ENCODE measurements around the gene OPALIN.

The OPALIN gene

GRCh38 chr10:96317067-96317833, 41.6 kb downstream of the OPALIN start:
- Histone ChIP-seq H2BK15ac (ENCODE audit: low read depth, poor library complexity, severe bottlenecking) (no peak overlapping the region), H3K18ac (ENCODE audit: low read depth in 1 of 2, low read length in 2 of 2) (no peak overlapping the region), H3K27me3 (ENCODE audit: control insufficient read depth in 1 of 2, insufficient read depth in 1 of 2, low read length in 2 of 2) (peaks cover 0 to 10% of the 10 kb centered on the region in 2 experiments), H3K14ac (ENCODE audit: low read length in 2 of 2) (no peak overlapping the region), H4K91ac (ENCODE audit: low read length) (no peak overlapping the region), H2AK5ac (ENCODE audit: low read length, severe bottlenecking) (no peak overlapping the region), H2BK120ac (ENCODE audit: low read depth, low read length) (no peak overlapping the region), H2AFZ (ENCODE audit: low read depth, low read length) (no peak overlapping the region), H3K4me2 (ENCODE audit: low read length, poor library complexity, severe bottlenecking) (no peak overlapping the region), H3K9me3 (ENCODE audit: control insufficient read depth, low read length) (no peaks in the 10 kb centered on the region), H2BK5ac (ENCODE audit: low read depth, low read length, poor library complexity, severe bottlenecking) (no peak overlapping the region), H3K23ac (ENCODE audit: low read length in 2 of 2) (no peak overlapping the region), H3K27ac (ENCODE audit: low read length, poor library complexity, severe bottlenecking) (no peak overlapping the region), H3K36me3 (ENCODE audit: control insufficient read depth in 1 of 2, insufficient read depth in 2 of 2, low read depth in 1 of 2, low read length in 2 of 2) (no peaks in the 10 kb centered on the region), H3K79me1 (replicated peaks; ENCODE audit: low read length, poor library complexity, severe bottlenecking) (no peaks in the 10 kb centered on the region), H2BK12ac (ENCODE audit: low read length in 2 of 2) (no peak overlapping the region), H3K9ac (ENCODE audit: low read length) (no peak overlapping the region), H3K4me1 (ENCODE audit: control insufficient read depth, insufficient read depth, low read depth, low read length) (no peaks in the 10 kb centered on the region), H3K4ac (ENCODE audit: low read depth in 1 of 2, low read length in 2 of 2) (no peak overlapping the region), H3K4me3 (ENCODE audit: insufficient read depth in 1 of 2, low read depth in 1 of 2, low read length in 2 of 2) (no peak overlapping the region), H4K8ac (ENCODE audit: low read length) (no peak overlapping the region)
- 72% methylated on average over 1 of the region's 4 CpGs for WGBS
- no peak for DNase-seq

DNA sequence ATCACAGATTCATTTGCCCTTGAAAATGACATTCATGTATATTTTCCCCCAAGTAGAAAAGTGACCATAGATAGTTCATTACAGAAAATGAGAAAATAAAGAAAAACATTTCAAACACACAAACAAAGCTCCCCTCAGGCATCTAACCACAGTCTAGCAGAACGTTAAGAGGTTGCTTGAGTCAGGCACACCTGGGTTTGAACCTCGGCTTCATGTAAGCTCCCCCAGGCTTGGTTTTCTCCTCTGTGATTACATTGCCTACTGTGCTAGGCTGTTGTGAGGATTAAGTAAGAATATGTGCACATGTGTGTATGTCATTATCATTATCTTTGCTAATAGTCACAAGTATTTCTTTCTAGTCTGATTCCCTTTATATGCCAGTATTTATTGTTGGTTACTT, 45.5 kb downstream of the OPALIN start:
- DNase-seq, result no peak
- H3K79me1 ChIP-seq (replicated peaks; ENCODE audit: low read length, poor library complexity, severe bottlenecking), result no peaks in the 10 kb centered on the region
- no peak overlapping the region for H2AFZ ChIP-seq (ENCODE audit: low read depth, low read length)
- no peak overlapping the region for H2BK5ac ChIP-seq (ENCODE audit: low read depth, low read length, poor library complexity, severe bottlenecking)
- no peak overlapping the region for H3K23ac ChIP-seq (ENCODE audit: low read length in 2 of 2)
- H4K91ac ChIP-seq (ENCODE audit: low read length), result no peak overlapping the region
- no peak overlapping the region for H3K27ac ChIP-seq (ENCODE audit: low read length, poor library complexity, severe bottlenecking)
- H3K27me3 ChIP-seq (ENCODE audit: control insufficient read depth in 1 of 2, insufficient read depth in 1 of 2, low read length in 2 of 2), result peaks cover 0 to 10% of the 10 kb centered on the region in 2 experiments
- H3K9me3 ChIP-seq (ENCODE audit: control insufficient read depth, low read length), result no peaks in the 10 kb centered on the region
- no peak overlapping the region for H4K8ac ChIP-seq (ENCODE audit: low read length)
- no peak overlapping the region for H3K4me2 ChIP-seq (ENCODE audit: low read length, poor library complexity, severe bottlenecking)
- no peak overlapping the region for H2BK15ac ChIP-seq (ENCODE audit: low read depth, poor library complexity, severe bottlenecking)
- H3K4me1 ChIP-seq (ENCODE audit: control insufficient read depth, insufficient read depth, low read depth, low read length), result no peaks in the 10 kb centered on the region
- no peak overlapping the region for H3K14ac ChIP-seq (ENCODE audit: low read length in 2 of 2)
- no peak overlapping the region for H3K9ac ChIP-seq (ENCODE audit: low read length)
- no peak overlapping the region for H2BK120ac ChIP-seq (ENCODE audit: low read depth, low read length)
- H2AK5ac ChIP-seq (ENCODE audit: low read length, severe bottlenecking), result no peak overlapping the region
- no peak overlapping the region for H3K18ac ChIP-seq (ENCODE audit: low read depth in 1 of 2, low read length in 2 of 2)
- no peak overlapping the region for H2BK12ac ChIP-seq (ENCODE audit: low read length in 2 of 2)
- WGBS, result 74% methylated on average over 2 of the region's 2 CpGs
- H3K4me3 ChIP-seq (ENCODE audit: insufficient read depth in 1 of 2, low read depth in 1 of 2, low read length in 2 of 2), result no peak overlapping the region
- no peak overlapping the region for H3K4ac ChIP-seq (ENCODE audit: low read depth in 1 of 2, low read length in 2 of 2)
- no peaks in the 10 kb centered on the region for H3K36me3 ChIP-seq (ENCODE audit: control insufficient read depth in 1 of 2, insufficient read depth in 2 of 2, low read depth in 1 of 2, low read length in 2 of 2)

DNA sequence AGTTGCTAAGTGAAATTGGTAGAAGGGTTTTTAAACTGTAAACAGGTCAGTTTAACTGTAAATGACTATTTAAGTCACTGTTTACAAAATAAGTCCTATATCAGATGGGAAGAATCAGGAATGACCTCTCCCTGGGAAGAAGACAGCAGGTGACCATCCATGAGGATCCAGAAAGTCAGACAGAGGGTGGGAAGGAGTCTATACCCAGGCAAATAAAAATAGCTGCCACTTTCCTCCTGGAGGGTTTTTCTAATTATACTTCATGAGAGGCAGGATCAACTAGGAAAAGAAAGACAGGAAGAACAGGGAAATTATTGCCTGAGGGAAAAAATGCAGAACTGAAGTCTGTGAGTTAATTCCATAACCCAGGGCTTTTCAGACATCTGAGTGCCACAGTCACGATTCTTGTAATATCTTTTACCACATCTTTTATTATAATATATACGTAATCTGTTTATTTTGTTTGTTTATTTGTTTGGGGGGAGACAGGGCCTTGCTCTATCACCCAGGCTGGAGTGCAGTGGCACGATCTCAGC, 47.6 kb downstream of the OPALIN start:
- H2BK12ac ChIP-seq (ENCODE audit: low read length in 2 of 2), result no peak overlapping the region
- no peak overlapping the region for H3K27ac ChIP-seq (ENCODE audit: low read length, poor library complexity, severe bottlenecking)
- H3K23ac ChIP-seq (ENCODE audit: low read length in 2 of 2), result no peak overlapping the region

GRCh38 chr10:96310321-96310669, 48.5 kb downstream of the OPALIN start:
- Histone ChIP-seq H2AFZ (ENCODE audit: low read depth, low read length) (no peak overlapping the region), H2BK120ac (ENCODE audit: low read depth, low read length) (no peak overlapping the region), H3K14ac (ENCODE audit: low read length in 2 of 2) (no peak overlapping the region), H4K8ac (ENCODE audit: low read length) (no peak overlapping the region), H3K4ac (ENCODE audit: low read depth in 1 of 2, low read length in 2 of 2) (no peak overlapping the region), H3K4me2 (ENCODE audit: low read length, poor library complexity, severe bottlenecking) (no peak overlapping the region), H3K18ac (ENCODE audit: low read depth in 1 of 2, low read length in 2 of 2) (no peak overlapping the region), H3K9me3 (ENCODE audit: control insufficient read depth, low read length) (no peaks in the 10 kb centered on the region), H2BK5ac (ENCODE audit: low read depth, low read length, poor library complexity, severe bottlenecking) (no peak overlapping the region), H3K27me3 (ENCODE audit: control insufficient read depth in 1 of 2, insufficient read depth in 1 of 2, low read length in 2 of 2) (peaks cover 0 to 4% of the 10 kb centered on the region in 2 experiments), H3K79me1 (replicated peaks; ENCODE audit: low read length, poor library complexity, severe bottlenecking) (no peaks in the 10 kb centered on the region), H3K27ac (ENCODE audit: low read length, poor library complexity, severe bottlenecking) (no peak overlapping the region), H3K9ac (ENCODE audit: low read length) (no peak overlapping the region), H3K4me3 (ENCODE audit: insufficient read depth in 1 of 2, low read depth in 1 of 2, low read length in 2 of 2) (no peak overlapping the region), H3K4me1 (ENCODE audit: control insufficient read depth, insufficient read depth, low read depth, low read length) (no peaks in the 10 kb centered on the region), H2BK12ac (ENCODE audit: low read length in 2 of 2) (no peak overlapping the region), H2BK15ac (ENCODE audit: low read depth, poor library complexity, severe bottlenecking) (no peak overlapping the region), H4K91ac (ENCODE audit: low read length) (no peak overlapping the region), H3K23ac (ENCODE audit: low read length in 2 of 2) (no peak overlapping the region), H2AK5ac (ENCODE audit: low read length, severe bottlenecking) (no peak overlapping the region), H3K36me3 (ENCODE audit: control insufficient read depth in 1 of 2, insufficient read depth in 2 of 2, low read depth in 1 of 2, low read length in 2 of 2) (no peaks in the 10 kb centered on the region)
- no peak for DNase-seq
- WGBS, result 10% methylated on average over 1 of the region's 1 CpG

More for the DNA sequence above, 47.6 kb downstream of the OPALIN start:
- Histone ChIP-seq H2AK5ac (ENCODE audit: low read length, severe bottlenecking) (no peak overlapping the region), H3K4me2 (ENCODE audit: low read length, poor library complexity, severe bottlenecking) (no peak overlapping the region), H3K79me1 (replicated peaks; ENCODE audit: low read length, poor library complexity, severe bottlenecking) (no peaks in the 10 kb centered on the region), H2BK120ac (ENCODE audit: low read depth, low read length) (no peak overlapping the region), H3K9me3 (ENCODE audit: control insufficient read depth, low read length) (no peaks in the 10 kb centered on the region), H3K27me3 (ENCODE audit: control insufficient read depth in 1 of 2, insufficient read depth in 1 of 2, low read length in 2 of 2) (peaks cover 0 to 5% of the 10 kb centered on the region in 2 experiments), H2BK15ac (ENCODE audit: low read depth, poor library complexity, severe bottlenecking) (no peak overlapping the region), H3K9ac (ENCODE audit: low read length) (no peak overlapping the region), H3K18ac (ENCODE audit: low read depth in 1 of 2, low read length in 2 of 2) (no peak overlapping the region), H4K91ac (ENCODE audit: low read length) (no peak overlapping the region), H3K4me1 (ENCODE audit: control insufficient read depth, insufficient read depth, low read depth, low read length) (no peaks in the 10 kb centered on the region), H3K4me3 (ENCODE audit: insufficient read depth in 1 of 2, low read depth in 1 of 2, low read length in 2 of 2) (no peak overlapping the region), H4K8ac (ENCODE audit: low read length) (no peak overlapping the region), H3K14ac (ENCODE audit: low read length in 2 of 2) (no peak overlapping the region), H2AFZ (ENCODE audit: low read depth, low read length) (no peak overlapping the region), H2BK5ac (ENCODE audit: low read depth, low read length, poor library complexity, severe bottlenecking) (no peak overlapping the region), H3K4ac (ENCODE audit: low read depth in 1 of 2, low read length in 2 of 2) (no peak overlapping the region), H3K36me3 (ENCODE audit: control insufficient read depth in 1 of 2, insufficient read depth in 2 of 2, low read depth in 1 of 2, low read length in 2 of 2) (no peaks in the 10 kb centered on the region)
- no peak for DNase-seq
- WGBS, result 93% methylated on average over 2 of the region's 3 CpGs

Data from mesenchymal stem cell (in vitro differentiated cells and primary cell).